Endothelial cell of umbilical vein (primary cell): ENCODE results near the gene ZBED5.

Experiments
- CTCF ChIP-seq, 2 donors: IDR thresholded peaks; 1 replicate in 1 of 2; 2 replicates in 1 of 2; pipeline ENCODE4 v1.5.1; 2011; ENCODE audit warnings: low read length in 2 of 2, mild to moderate bottlenecking in 2 of 2, moderate library complexity in 2 of 2, control low read depth in 1 of 2, inconsistent platforms in 1 of 2, low read depth in 1 of 2; ENCODE audit not compliant: insufficient read depth in 1 of 2; ENCODE audit errors: extremely low read depth in 1 of 2
- EZH2 ChIP-seq: IDR thresholded peaks from 2 replicates; pipeline ENCODE4 v1.6.1; 2012; ENCODE audit warnings: borderline replicate concordance, low read depth, mild to moderate bottlenecking, moderate library complexity, low read length, inconsistent platforms; ENCODE audit not compliant: severe bottlenecking
- FOS ChIP-seq: IDR thresholded peaks from 2 replicates; pipeline ENCODE4 v1.6.1; 2011; ENCODE audit warnings: mild to moderate bottlenecking, low read length, moderate library complexity, borderline replicate concordance; ENCODE audit not compliant: insufficient read depth
- GATA2 ChIP-seq: IDR thresholded peaks from 2 replicates; pipeline ENCODE4 v1.7.0; 2011; ENCODE audit warnings: low read depth, mild to moderate bottlenecking, moderate library complexity, mixed read lengths, low read length; ENCODE audit not compliant: insufficient read length, insufficient read depth
- MAX ChIP-seq: IDR thresholded peaks from 2 replicates; pipeline ENCODE4 v1.6.1; 2011; ENCODE audit not compliant: insufficient read depth, insufficient read length
- MYC ChIP-seq: IDR thresholded peaks from one replicate; pipeline ENCODE4 v1.6.1; 2011; ENCODE audit warnings: mild to moderate bottlenecking, low read depth, low read length
- POLR2A ChIP-seq: IDR thresholded peaks from 2 replicates; pipeline ENCODE4 v1.6.1; 2012; ENCODE audit warnings: low read depth, mild to moderate bottlenecking, control low read depth, low read length
- POLR2AphosphoS5 ChIP-seq: IDR thresholded peaks from 2 replicates; pipeline ENCODE4 v1.6.1; 2012; ENCODE audit warnings: low read depth, mild to moderate bottlenecking, control low read depth, low read length, moderate library complexity; ENCODE audit not compliant: insufficient read depth

- TF ChIP-seq CTCF (IDR thresholded peaks at IDR 0.05; ENCODE audit: extremely low read depth in 1 of 2, insufficient read depth in 1 of 2, low read depth in 1 of 2, low read length in 2 of 2), result no peak
- TF ChIP-seq POLR2A, result no peak
- TF ChIP-seq EZH2, result no peak
- no peak for TF ChIP-seq POLR2AphosphoS5
- no peak for TF ChIP-seq MYC
- TF ChIP-seq GATA2, result no peak
- TF ChIP-seq FOS, result no peak
- TF ChIP-seq MAX, result no peak
These were observed 3.2 kb upstream of the ZBED5 start for GRCh38 chr11:10861047-10861446.
